ENCODE data around the gene PTPRN2.
A peak's percentile ranks its signal among the peaks of the same experiment; 100 is the strongest.
"Not testable (repeated sequence)": the region's sequence is repeated elsewhere in the genome, so short reads cannot be mapped to it uniquely, and the experiment has no call there.

PTPRN2 gene

GRCh38 chr7:158354861-158355260 is 232.8 kb downstream of the PTPRN2 start:
- no peak for ATAC-seq (replicated peaks; ENCODE audit: extremely low read depth, poor library complexity, severe bottlenecking)
- Mint-ChIP-seq H3K4me3 (no peak overlapping the region), H3K9me3 (peaks cover 10% of the 10 kb centered on the region), H3K27me3 (peaks cover 40% of the 10 kb centered on the region), H3K27ac (ENCODE audit: low read depth) (no peak overlapping the region), H3K4me1 (no peaks in the 10 kb centered on the region), H3K36me3 (ENCODE audit: insufficient read depth) (peaks cover 1% of the 10 kb centered on the region)
- DNase-seq (ENCODE audit: low spot score in 2 of 2), result no peak

- ATAC-seq (replicated peaks; ENCODE audit: extremely low read depth, poor library complexity, severe bottlenecking), result no peak
- peaks cover 40% of the 10 kb centered on the region for H3K27me3 Mint-ChIP-seq
- H3K4me3 Mint-ChIP-seq, result no peak overlapping the region
- peaks cover 10% of the 10 kb centered on the region for H3K9me3 Mint-ChIP-seq
- H3K36me3 Mint-ChIP-seq (ENCODE audit: insufficient read depth), result peaks cover 1% of the 10 kb centered on the region
- H3K4me1 Mint-ChIP-seq, result no peaks in the 10 kb centered on the region
- no peak for DNase-seq (ENCODE audit: low spot score in 2 of 2)
- H3K27ac Mint-ChIP-seq (ENCODE audit: low read depth), result no peak overlapping the region
Measured at GRCh38 chr7:158353606-158354570, 233.7 kb downstream of the PTPRN2 start.

GRCh38 chr7:158351899-158352729 is 235.5 kb downstream of the PTPRN2 start:
- not testable (repeated sequence) for DNase-seq (ENCODE audit: low spot score in 2 of 2); H3K36me3 Mint-ChIP-seq (ENCODE audit: insufficient read depth)

GRCh38 chr7:158351481-158351880 is 236.1 kb downstream of the PTPRN2 start:
- no peak for ATAC-seq (replicated peaks; ENCODE audit: extremely low read depth, poor library complexity, severe bottlenecking)
- Mint-ChIP-seq H3K9me3 (peaks cover 10% of the 10 kb centered on the region), H3K27me3 (peaks cover 31% of the 10 kb centered on the region), H3K4me3 (no peak overlapping the region), H3K4me1 (no peaks in the 10 kb centered on the region), H3K27ac (ENCODE audit: low read depth) (no peak overlapping the region), H3K36me3 (ENCODE audit: insufficient read depth) (peaks cover 1% of the 10 kb centered on the region)
- DNase-seq (ENCODE audit: low spot score in 2 of 2), result no peak

More at GRCh38 chr7:158351899-158352729, 235.5 kb downstream of the PTPRN2 start:
- H3K4me3 Mint-ChIP-seq; H3K4me1 Mint-ChIP-seq; ATAC-seq (replicated peaks; ENCODE audit: extremely low read depth, poor library complexity, severe bottlenecking); H3K9me3 Mint-ChIP-seq: not testable (repeated sequence)
- Mint-ChIP-seq H3K27me3 (peaks cover 37% of the 10 kb centered on the region), H3K27ac (ENCODE audit: low read depth) (peak overlapping the region; percentile 9)

GRCh38 chr7:158351051-158351450 is 236.6 kb downstream of the PTPRN2 start:
- DNase-seq (ENCODE audit: low spot score in 2 of 2) (no peak), ATAC-seq (replicated peaks; ENCODE audit: extremely low read depth, poor library complexity, severe bottlenecking) (no peak)
- H3K27me3 Mint-ChIP-seq, result peaks cover 26% of the 10 kb centered on the region
- peaks cover 10% of the 10 kb centered on the region for H3K9me3 Mint-ChIP-seq
- H3K36me3 Mint-ChIP-seq (ENCODE audit: insufficient read depth), result peaks cover 1% of the 10 kb centered on the region
- H3K4me1 Mint-ChIP-seq, result no peaks in the 10 kb centered on the region
- H3K4me3 Mint-ChIP-seq, result no peak overlapping the region
- H3K27ac Mint-ChIP-seq (ENCODE audit: low read depth), result no peak overlapping the region

GRCh38 chr7:158350166-158350900 is 237.3 kb downstream of the PTPRN2 start:
- Mint-ChIP-seq H3K36me3 (ENCODE audit: insufficient read depth) (peaks cover 1% of the 10 kb centered on the region), H3K27ac (ENCODE audit: low read depth) (no peak overlapping the region), H3K9me3 (peaks cover 10% of the 10 kb centered on the region), H3K27me3 (peaks cover 23% of the 10 kb centered on the region), H3K4me3 (no peak overlapping the region), H3K4me1 (no peaks in the 10 kb centered on the region)
- DNase-seq (ENCODE audit: low spot score in 2 of 2), result no peak
- ATAC-seq (replicated peaks; ENCODE audit: extremely low read depth, poor library complexity, severe bottlenecking), result no peak

- Mint-ChIP-seq H3K9me3 (no peaks in the 10 kb centered on the region), H3K36me3 (ENCODE audit: insufficient read depth) (peaks cover 1% of the 10 kb centered on the region), H3K4me1 (no peaks in the 10 kb centered on the region), H3K27ac (ENCODE audit: low read depth) (no peak overlapping the region), H3K4me3 (no peak overlapping the region), H3K27me3 (peaks cover 7% of the 10 kb centered on the region)
- no peak for DNase-seq (ENCODE audit: low spot score in 2 of 2)
- ATAC-seq (replicated peaks; ENCODE audit: extremely low read depth, poor library complexity, severe bottlenecking), result no peak
Measured at GRCh38 chr7:158348446-158348845, 239.2 kb downstream of the PTPRN2 start.

- H3K27ac Mint-ChIP-seq (ENCODE audit: low read depth); H3K4me1 Mint-ChIP-seq; H3K36me3 Mint-ChIP-seq (ENCODE audit: insufficient read depth); H3K9me3 Mint-ChIP-seq; ATAC-seq (replicated peaks; ENCODE audit: extremely low read depth, poor library complexity, severe bottlenecking); H3K4me3 Mint-ChIP-seq; H3K27me3 Mint-ChIP-seq; DNase-seq (ENCODE audit: low spot score in 2 of 2): not testable (repeated sequence)
Measured at GRCh38 chr7:158348039-158348438, 239.6 kb downstream of the PTPRN2 start.

- ATAC-seq (replicated peaks; ENCODE audit: extremely low read depth, poor library complexity, severe bottlenecking) (no peak), DNase-seq (ENCODE audit: low spot score in 2 of 2) (no peak)
- Mint-ChIP-seq H3K9me3 (peaks cover 17% of the 10 kb centered on the region), H3K27me3 (no peaks in the 10 kb centered on the region), H3K27ac (ENCODE audit: low read depth) (no peak overlapping the region), H3K4me1 (peaks cover 13% of the 10 kb centered on the region), H3K36me3 (ENCODE audit: insufficient read depth) (peaks cover 21% of the 10 kb centered on the region), H3K4me3 (no peak overlapping the region)
Measured at GRCh38 chr7:158345731-158346130, 241.9 kb downstream of the PTPRN2 start.

- Mint-ChIP-seq H3K4me3 (no peak overlapping the region), H3K27ac (ENCODE audit: low read depth) (no peak overlapping the region), H3K27me3 (no peaks in the 10 kb centered on the region), H3K36me3 (ENCODE audit: insufficient read depth) (peaks cover 30% of the 10 kb centered on the region), H3K9me3 (peaks cover 23% of the 10 kb centered on the region), H3K4me1 (peaks cover 21% of the 10 kb centered on the region)
- DNase-seq (ENCODE audit: low spot score in 2 of 2) (no peak), ATAC-seq (replicated peaks; ENCODE audit: extremely low read depth, poor library complexity, severe bottlenecking) (no peak)
Measured at GRCh38 chr7:158344706-158345300, 242.8 kb downstream of the PTPRN2 start.

GRCh38 chr7:158343936-158344455 is 243.6 kb downstream of the PTPRN2 start:
- DNase-seq (ENCODE audit: low spot score in 2 of 2) (no peak), ATAC-seq (replicated peaks; ENCODE audit: extremely low read depth, poor library complexity, severe bottlenecking) (no peak)
- no peaks in the 10 kb centered on the region for H3K27me3 Mint-ChIP-seq
- H3K9me3 Mint-ChIP-seq, result peaks cover 23% of the 10 kb centered on the region
- H3K27ac Mint-ChIP-seq (ENCODE audit: low read depth), result no peak overlapping the region
- H3K4me1 Mint-ChIP-seq, result peaks cover 21% of the 10 kb centered on the region
- H3K4me3 Mint-ChIP-seq, result no peak overlapping the region
- peaks cover 30% of the 10 kb centered on the region for H3K36me3 Mint-ChIP-seq (ENCODE audit: insufficient read depth)

- DNase-seq (ENCODE audit: low spot score in 2 of 2) (no peak), ATAC-seq (replicated peaks; ENCODE audit: extremely low read depth, poor library complexity, severe bottlenecking) (no peak)
- H3K27ac Mint-ChIP-seq (ENCODE audit: low read depth), result no peak overlapping the region
- H3K36me3 Mint-ChIP-seq (ENCODE audit: insufficient read depth), result peaks cover 30% of the 10 kb centered on the region
- peaks cover 23% of the 10 kb centered on the region for H3K9me3 Mint-ChIP-seq
- H3K4me3 Mint-ChIP-seq, result no peak overlapping the region
- H3K4me1 Mint-ChIP-seq, result peaks cover 21% of the 10 kb centered on the region
- no peaks in the 10 kb centered on the region for H3K27me3 Mint-ChIP-seq
Measured at GRCh38 chr7:158343526-158343925, 244.1 kb downstream of the PTPRN2 start.

Data from central memory CD8-positive, alpha-beta T cell (primary cell).